Amygdala (tissue), 56 donors: ENCODE results near the gene USP19.
A peak's percentile ranks its signal among the peaks of the same experiment; 100 is the strongest.

ENCODE experiments used
- DNase-seq, 56 donors: peaks; one replicate each; lab custom pipeline; 2025; lab: John Stamatoyannopoulos, UW

The USP19 gene, protein sequence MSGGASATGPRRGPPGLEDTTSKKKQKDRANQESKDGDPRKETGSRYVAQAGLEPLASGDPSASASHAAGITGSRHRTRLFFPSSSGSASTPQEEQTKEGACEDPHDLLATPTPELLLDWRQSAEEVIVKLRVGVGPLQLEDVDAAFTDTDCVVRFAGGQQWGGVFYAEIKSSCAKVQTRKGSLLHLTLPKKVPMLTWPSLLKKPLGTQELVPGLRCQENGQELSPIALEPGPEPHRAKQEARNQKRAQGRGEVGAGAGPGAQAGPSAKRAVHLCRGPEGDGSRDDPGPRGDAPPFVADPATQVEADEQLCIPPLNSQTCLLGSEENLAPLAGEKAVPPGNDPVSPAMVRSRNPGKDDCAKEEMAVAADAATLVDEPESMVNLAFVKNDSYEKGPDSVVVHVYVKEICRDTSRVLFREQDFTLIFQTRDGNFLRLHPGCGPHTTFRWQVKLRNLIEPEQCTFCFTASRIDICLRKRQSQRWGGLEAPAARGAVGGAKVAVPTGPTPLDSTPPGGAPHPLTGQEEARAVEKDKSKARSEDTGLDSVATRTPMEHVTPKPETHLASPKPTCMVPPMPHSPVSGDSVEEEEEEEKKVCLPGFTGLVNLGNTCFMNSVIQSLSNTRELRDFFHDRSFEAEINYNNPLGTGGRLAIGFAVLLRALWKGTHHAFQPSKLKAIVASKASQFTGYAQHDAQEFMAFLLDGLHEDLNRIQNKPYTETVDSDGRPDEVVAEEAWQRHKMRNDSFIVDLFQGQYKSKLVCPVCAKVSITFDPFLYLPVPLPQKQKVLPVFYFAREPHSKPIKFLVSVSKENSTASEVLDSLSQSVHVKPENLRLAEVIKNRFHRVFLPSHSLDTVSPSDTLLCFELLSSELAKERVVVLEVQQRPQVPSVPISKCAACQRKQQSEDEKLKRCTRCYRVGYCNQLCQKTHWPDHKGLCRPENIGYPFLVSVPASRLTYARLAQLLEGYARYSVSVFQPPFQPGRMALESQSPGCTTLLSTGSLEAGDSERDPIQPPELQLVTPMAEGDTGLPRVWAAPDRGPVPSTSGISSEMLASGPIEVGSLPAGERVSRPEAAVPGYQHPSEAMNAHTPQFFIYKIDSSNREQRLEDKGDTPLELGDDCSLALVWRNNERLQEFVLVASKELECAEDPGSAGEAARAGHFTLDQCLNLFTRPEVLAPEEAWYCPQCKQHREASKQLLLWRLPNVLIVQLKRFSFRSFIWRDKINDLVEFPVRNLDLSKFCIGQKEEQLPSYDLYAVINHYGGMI (N-terminal part only)

DNA sequence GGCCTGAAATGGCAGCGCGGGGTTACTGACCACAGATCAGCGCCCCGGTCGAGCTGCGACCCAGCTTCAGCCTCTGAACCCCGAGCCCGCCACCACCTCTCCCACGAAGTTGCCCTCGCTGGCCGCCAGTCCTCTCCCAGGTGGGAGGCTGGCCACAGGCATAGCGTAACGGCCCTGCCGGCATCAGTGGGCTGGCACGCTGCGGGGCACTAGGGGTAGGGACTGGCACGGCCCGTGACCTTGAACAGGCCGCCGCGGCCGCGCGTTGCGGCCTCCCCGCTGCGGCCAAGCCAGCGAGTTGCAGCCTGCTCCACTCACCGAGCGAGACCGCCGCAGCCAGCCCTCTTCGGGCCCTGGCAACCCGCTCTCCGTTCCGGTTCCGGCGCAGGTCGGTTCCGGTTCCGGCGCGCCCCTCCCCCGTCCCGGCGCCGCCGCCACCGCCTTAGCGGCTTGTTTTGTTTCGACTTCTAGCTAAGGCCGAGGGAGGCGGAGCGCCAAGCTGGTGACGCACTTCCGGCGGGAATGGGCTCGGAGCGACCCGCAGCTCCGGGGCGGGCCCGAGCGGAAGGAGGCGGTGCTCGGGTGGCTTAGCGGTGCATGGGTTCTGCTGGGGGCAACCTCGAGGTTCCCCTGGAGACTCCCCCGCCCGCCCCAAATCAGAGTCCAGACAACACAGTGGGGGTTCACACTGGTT lies at the start of gene USP19:
Gene USP19 (minus strand): TSS at position 386 of the 694 bp plus-strand sequence. CDS start 1,678 bp downstream, outside the sequence.
- peak; percentile 41 to 97 (median 90) for DNase-seq

DNA sequence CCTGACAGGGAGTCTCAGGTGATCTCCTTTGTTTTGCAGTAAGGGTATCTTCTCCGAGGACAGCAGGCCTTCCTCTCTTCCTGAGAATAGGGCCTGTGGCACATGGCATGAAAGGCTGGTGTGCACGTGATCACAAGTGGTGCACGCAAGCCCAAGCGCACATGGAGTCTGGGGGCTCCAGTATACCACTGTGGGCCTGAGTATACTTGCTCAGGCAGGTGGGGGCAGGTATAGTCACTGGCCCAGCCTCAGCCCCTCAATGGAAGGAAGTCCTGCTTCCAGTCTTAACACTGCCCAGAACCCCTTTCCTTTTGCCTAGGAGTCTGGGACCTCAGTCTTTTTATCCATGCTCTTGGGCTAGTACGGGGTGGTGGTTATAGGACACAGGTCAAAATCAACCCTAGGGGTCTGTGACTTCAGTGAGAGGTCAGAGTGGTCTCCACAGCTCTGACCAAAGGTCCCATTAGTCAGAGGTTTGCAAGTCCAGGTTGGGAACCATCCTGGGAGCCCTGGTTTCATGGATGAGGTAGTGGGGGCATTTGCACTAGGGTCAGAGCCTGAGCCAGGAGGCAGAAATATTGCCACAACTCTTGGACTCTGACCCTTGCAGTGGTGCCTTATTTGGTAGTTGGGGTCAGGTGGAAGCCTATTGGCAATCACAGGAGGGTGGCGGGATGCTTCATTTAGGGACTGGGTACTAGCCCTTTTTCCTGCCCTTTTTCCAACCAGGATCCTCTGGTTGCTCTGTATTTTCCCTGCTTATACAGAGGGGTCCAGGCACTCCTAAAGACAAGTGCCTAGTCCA lies 46.3 kb upstream of the USP19 start:
- no peak for DNase-seq

DNA sequence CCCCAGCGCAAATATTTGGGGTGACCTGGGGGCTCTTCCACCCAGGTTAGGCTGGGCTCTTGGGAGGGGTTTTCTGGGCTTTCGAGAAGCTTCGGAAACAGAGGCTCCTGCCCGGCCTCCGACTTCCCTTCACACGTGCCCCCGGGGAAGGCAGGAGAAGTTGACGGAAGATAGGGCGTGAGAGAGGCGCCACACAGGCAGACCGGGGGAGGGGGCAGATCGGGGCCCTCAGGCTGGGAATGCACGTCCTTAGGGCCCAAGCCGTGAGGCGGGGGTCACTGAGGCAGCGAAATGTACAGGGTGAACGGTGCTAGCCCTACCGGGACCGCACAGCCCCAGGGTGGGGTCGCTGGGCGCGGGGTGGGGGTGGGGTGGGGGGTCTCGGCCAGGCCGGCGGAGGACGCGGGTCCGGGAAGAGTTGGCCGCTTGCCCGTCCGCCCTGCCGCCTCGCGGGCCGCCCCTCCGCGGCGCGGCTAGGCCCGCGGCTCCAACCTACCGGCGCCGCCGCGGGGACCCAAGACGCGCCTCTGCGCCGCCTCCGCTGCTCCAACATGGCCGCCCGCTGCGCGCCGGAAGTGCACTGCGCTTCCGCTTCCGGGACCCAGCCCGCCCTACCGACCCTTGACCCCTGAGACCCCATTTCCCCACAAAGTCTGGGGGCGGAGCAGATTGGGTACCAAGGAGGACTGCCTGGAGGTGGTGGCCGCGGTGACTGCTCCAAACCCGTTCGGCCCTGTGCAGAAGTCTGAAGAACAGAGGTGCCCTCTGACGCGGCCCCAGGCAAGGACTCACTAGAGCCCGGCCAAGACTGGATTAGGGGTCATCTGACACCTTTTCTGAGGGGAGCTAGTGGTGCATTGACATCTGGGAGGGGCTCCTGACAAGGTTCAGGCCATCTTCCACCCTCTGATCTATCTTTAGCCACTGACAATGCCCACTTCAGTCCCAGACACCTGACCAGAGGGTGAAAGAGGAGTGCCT lies 45.4 kb upstream of the USP19 start, which contains the start of gene CCDC71:
Gene CCDC71 (minus strand): TSS at position 561 of the 981 bp plus-strand sequence. CDS start 2,123 bp downstream, outside the sequence.
- peak in 51 of 56 donors; percentile 9 to 78 (median 45) for DNase-seq

DNA sequence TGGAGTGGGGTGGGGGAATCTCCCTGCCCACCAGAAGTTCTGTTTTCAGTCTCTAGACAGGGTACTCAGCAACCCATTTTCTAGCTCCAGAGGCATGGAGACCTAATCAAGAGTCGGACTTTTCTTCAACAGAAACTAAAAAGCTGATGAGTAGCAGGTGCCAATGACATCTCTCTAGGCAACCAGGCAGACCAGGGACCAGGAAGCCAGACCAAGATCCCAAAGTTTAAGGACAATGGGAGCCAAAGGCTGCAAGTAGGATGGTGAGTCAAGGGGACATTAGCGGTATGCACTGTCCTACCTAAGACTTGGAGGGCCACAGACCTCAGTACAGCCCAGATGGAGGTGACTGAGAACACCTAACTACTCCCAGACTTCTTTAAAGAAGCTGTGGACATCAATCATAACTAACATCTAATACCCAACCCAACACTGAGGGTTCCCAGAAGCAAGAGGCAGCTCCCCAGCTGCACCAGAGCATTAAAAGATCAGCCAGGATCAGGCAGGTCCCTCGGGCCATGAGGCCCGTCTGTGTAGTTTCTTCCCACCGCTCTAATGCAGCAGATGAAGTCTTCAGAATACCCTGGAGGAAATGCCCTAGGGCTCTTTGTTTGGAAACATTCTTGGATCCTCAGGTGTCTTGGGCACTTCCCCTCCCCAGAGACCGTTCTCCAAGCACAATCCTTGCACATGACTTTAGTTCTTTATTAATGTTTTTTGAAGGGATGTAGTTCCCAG lies 44.5 kb upstream of the USP19 start:
- no peak for DNase-seq

DNA sequence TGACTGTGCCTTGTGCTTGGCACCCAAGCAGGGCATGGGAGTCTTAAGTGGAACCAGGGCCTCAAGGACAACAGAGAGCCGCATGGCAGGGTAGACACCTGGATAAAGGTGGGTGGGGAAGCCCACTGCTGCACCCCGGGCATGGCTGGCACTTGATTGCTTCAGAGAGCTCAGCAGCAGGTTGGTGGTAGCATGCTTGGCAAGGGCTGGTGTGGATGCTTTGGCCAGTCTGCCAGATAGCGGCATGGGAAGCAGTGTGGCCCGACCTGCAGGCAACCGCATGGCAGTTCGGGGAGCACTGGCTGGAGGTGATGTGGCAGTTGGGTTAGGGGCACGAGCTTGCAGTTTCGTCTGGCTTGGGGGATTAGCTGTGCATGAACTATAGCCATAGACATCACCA lies 43.0 kb upstream of the USP19 start:
- no peak for DNase-seq

DNA sequence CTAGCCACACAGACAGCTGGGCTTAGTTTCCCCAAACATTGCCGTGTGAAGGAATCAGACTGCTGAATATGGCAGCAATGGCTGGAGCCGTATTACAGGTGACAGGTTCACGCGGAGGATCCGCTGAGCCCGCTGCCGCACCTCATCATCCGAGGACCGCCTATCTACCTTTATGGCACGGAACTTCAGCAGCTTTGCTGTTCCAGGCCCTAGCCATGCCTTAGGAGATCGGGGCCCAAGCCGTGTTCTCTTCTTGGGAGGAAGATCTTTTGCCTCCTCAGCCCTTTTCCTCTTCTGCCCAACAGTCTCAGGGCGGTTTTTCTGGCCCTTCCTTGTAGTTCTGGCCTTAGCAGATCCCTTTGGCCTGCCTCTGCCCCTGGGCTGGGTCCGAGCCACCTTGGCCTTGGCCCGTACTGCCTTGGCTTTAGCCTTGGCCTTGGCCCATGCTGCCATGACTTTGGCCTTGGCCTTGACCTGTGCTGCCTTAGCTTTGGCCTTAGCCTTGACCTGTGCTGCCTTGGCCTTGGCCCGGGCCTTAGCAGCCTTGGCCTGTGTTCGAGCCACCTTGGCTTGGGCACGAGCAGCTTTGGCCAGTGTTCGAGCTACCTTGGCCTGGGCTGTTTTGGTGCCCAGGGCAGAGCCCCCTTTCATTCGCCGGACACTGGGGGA lies 42.3 kb upstream of the USP19 start:
- DNase-seq = no peak

DNA sequence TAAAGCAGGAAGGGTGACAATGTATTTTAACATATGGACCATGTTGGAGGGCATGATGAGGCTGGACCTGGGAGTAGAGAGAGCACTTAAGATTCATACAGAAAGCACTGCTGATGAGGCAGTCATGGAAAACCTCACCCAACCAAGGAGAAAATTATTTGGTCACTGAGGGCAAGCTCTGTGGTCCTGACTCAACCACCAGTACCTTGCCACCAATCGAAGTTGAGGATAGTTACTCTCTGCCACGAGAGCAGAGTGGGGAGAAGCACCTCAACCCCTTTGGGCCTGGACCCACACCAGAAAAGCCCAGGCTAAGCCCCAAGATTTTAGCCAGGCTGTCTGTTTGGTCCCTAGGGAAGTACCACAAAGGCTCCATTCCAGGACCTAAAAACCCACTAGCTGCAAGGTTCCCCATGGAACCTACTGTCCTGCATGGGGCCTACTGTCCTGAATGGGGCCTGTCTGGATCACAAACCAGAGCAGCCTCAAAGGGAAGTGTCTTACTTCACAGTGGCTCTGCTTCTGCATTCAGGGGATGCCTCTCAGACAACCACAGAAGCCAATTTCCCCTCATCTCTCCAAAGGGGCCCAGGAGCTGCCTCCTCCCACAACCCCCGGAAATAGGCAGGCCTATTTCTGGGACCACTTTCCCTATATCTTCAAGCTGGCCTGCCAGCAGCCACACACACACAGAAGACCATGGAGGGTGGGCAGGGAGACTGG lies 41.3 kb upstream of the USP19 start:
- peak in 1 of 56 donors; percentile 34 for DNase-seq

DNA sequence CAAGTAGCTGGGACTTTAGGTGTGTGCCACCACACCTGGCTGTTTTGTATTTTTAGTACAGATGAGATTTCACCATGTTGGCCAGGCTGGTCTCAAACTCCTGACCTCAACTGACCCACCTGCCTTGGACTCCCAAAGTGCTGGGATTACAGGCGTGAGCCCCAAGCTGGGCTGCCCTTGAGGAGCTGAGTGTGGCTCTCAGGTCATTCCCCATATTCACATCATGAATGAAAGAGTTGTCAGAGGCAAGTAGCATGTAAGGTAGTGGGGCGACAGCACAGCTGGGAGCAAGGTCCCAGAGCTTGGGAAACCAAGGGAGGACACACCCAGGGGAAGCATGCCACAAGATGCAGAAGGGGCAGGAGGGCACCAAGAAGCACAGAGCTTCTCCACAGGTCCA lies 40.6 kb upstream of the USP19 start:
- no peak for DNase-seq

DNA sequence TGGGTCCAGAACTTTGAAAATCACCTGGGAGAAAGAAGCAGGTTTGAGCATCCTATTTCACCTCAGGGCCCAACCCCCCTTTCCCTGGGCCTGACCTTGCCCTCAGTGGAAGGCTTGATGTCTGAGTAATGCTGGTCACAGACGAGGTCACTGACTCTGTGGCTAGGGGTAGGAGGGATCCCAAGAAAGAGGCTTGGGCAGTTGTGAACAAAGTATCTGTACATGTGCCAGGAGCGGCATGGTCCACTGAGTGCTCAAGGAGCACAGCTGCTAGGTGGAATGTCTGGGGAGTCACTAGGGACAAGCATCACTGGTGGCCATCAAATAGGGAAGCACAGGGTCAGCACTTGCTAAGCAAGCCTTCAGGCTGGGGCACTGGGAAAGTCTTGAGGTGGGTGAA lies 38.2 kb upstream of the USP19 start:
- no peak for DNase-seq

DNA sequence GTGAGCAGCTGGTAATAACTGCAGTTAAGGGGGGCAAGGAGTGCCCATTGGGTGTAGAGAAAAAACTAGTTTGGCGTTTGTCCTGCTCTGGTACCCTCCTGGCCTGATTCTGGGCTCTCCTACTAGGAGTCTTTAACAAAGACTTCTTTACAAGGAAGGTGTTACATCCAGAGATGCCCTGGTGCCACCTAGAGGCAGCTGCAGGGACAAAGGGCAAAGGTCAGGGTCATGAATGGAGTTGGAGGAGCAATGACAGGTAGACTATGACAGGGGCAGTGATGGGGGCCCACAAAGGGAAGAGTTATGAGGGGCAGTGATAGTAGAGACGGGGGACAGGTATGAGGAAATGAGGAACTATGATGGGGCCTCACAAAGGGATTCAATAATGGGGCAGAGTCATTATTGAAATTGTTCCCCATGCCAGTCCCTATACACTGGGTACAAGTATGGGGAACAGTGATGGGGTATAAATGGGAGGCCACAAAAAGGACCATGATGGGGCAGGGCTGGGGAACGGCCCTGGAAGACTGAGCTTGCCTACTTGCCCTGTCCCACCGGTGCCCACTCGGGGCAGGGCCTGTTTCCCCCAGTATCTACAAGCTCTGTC lies 37.6 kb upstream of the USP19 start:
- peak in 4 of 56 donors; percentile 7 to 34 (median 12) for DNase-seq

DNA sequence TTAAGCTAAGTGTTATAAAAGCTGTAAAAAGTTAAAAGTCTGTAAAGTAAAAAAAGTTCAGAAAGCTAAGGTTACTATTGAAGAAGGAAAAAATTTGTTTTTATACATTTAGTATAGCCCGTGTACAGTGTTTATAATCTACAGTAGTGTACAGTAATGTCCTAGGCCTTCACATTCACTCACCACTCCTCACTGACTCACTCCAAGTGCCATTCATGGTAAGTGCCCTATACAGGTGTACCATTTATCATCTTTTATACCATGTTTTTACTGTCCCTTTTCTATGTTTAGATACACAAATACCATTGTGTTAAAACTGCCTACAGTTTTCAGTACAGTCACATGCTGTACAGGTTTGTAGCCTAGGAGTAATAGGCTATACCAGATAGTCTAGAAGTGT lies 36.7 kb upstream of the USP19 start:
- no peak for DNase-seq

DNA sequence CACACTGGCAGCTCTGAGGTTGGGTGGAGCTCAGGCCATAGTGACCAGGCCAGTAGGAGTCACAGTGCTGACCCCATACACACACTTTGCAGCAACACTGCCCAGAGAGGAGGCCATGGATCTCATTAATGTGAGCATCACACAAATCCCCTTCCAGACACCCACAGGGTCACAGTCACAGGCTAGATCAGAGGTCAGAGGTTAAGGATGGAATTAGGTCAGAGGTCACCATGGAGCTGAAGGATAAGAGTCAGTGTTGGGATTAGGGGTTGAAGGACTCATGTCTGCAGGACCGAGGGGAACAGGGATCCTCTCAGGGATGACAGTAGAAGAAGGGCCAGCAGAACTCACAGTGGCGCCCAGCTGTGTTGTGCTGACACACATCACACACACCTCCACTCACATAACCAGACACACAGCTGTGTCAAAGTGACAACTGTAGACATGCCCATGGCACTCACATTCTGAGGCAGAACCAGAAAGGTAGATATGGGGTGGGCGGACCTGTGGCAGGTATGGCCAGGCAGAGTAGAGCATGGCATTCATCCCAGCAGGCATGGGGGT lies 32.8 kb upstream of the USP19 start:
- DNase-seq = no peak

DNA sequence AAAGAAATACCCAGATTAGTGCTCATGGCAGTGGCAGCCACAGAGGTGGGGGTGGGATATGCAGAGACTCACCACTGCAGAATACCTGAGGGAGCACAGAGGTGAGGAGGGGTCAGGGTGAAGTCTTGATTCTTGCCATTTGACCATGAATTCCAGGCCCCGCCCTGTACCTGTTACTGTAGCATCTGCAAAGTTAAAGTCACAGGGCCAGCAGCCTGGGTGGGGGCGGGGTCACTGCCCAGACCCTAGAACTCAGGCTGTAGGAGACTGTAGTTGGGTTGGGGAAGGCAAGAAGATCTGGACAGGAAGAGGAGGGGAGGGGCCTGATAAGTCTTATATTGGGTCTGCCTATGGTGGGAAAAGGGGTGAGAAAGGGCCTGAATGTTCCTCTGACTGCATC lies 31.0 kb upstream of the USP19 start:
- DNase-seq = no peak

DNA sequence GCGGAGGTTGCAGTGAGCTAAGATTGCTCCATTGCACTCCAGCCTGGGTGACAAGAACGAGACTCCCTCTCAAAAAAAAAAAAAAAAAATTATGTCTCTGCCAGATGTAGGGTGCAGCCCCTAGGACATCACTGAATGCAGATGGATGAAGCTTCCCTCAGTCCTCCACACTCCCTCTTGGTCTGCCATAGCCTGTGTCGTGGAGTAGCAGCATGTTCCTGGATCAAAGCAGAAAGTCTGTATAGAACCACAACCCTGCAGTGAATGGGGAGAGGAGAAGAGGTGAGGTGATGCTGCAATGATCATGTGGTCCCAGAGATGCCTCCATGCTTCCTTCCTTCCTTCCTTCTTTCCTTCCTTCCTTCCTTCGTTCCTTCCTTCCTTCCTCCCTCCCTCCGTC lies 27.5 kb upstream of the USP19 start:
- no peak for DNase-seq

DNA sequence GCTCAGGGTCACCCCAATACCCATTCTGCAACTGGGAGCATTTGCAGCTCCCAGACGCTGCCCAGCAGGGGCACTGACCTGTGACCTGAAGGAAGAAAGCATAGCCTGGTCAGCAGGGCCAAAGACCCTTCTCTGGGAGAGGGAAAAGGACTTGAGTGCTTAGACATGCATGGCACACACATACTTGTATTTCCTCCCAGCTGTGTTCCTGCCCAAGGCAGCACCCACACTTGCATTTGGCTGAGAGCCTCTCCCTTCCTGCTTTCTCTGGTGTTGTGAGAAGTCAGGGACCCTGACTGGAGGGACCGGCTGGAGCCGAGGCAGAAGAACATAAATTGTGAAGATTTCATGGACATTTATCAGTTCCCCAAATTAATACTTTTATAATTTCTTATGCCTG lies 19.5 kb upstream of the USP19 start:
- no peak for DNase-seq
